HG03025 (cell line): ENCODE measurements around the gene AP1M2.
"Not testable (repeated sequence)": the region's sequence is repeated elsewhere in the genome, so short reads cannot be mapped to it uniquely, and the experiment has no call there.

ENCODE experiments used
- ATAC-seq: cut with Tn5 transposase; IDR thresholded peaks from one replicate; pipeline ENCODE4 v1.9.1; 2021; ENCODE audit warnings: mild to moderate bottlenecking, moderate library complexity; ENCODE audit not compliant: unreplicated experiment, low FRiP score

Gene AP1M2

DNA sequence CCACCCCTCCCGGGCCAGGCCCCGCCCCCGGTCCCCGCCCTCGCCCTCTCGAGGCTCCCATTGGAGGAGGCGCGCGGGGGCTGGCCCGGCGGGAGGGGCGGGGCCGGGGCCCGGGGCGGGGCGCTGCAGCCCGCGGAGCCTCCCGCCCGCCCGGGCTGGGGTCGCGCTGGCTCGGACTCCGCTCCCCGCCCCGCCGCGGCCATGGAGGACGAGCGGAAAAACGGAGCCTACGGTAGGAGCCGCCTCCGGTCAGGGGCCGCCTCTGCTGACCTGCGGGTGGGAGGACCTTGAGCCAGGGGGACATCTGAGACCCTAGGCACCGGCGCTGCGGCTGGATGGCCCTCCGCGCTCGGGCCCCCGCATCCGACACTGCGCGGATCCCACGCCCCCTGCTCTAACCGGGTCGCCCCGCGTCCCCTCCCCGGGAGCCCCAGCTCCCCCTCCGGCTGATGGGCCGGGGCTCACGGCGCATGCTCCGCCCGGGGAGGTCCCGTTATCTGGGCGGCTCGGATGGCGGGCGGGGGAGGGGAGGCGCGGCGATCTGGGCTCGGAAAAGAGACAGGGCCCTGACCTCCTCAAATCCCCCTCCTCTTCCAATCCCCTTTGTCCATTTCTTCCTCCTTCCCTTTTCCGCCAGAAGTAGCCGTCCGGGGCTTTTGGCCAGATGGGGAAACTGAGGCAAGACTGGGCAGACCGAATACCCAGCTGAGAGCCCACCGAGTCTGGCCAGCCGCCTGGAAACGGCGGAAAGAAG, 15.4 kb upstream of the AP1M2 start:
- ATAC-seq: peak; percentile 48

DNA sequence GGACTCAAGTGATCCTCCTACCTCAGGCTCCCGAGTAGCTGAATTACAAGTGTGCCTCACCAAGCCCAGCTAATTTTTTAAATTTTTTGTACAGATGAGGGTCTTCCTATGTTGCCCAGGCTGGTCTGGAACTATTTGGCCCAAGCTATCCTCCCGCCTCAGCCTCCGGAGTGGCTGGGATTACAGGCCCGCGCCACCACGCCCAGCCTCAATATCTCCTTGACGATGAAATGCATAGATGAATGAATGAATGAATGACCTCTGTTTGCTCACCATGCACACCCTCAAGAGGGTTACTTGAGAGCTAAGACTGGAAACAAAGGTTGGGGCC, 14.9 kb upstream of the AP1M2 start:
- ATAC-seq: no peak

DNA sequence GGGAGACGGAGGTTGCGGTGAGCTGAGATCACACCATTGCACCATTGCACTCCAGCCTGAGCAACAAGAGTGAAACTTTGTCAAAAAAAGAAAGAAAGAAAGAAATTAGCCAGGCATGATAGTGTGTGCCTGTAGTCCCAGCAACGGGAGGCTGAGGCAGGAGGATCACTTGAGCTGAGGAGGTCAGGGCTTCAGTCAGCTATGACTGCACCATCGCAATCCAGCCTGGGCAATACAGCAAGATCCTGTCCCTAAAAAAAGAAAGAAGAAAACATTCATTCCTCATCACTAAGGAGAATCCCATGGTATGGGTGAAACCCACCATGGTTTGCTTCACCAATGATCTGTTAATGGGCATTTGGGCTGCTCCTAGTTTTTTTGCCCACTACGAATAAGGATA, 13.0 kb upstream of the AP1M2 start:
- no peak for ATAC-seq

DNA sequence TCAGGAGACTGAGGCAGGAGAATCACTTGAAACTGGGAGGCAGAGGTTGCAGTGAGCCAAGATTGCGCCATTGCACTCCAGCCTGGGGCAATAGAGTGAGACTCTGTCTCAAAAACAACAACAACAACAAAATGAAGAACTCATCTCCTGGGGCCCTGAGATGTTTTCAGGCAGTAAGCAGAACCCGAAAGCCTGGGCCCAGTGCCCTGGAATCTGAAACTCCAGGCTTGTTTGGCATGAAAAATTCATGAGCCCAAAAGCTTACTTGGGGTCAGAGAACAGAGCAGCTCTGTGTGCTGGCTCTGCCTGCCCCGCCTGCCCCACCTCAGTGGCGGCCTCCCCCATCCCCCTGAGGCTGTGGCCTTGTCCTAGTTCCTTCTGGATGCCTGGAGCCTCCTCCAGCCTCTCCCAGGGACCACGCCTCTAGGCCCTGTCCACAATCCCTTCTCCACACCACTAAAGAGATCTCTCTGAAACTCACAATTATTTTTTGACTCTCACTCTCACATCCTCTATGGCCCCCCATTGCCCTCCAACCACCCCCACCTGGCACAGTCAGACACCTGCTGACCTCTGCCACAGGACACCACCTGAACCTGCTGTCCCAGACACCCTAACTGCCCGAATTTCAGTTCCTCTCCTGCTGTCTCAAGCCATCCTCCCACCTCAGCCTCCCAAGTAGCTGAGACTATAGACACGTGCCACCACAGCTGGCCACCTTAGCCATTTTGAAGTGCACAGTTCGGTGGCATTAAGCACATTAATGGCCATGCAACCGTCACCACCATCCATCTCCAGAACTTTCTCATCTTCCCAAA, 6.9 kb upstream of the AP1M2 start:
- no peak for ATAC-seq

DNA sequence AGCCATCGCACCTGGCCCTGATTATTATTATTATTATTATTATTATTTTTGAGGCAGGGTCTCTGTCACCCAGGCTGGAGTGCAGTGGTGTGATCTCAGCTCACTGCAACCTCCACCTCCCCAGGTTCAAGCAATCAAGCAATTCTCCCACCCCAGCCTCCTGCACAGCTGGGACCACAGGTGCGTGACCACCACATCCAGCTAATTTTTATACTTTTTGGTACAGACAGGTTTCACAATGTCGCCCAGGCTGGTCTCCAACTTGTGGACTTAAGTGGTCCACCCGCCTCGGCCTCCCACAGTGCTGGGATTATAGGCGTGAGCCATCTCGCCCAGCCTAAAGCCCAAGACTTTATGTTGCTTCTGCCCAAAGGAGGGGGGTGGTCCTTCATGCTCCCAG, 6.0 kb upstream of the AP1M2 start:
- ATAC-seq: no peak

DNA sequence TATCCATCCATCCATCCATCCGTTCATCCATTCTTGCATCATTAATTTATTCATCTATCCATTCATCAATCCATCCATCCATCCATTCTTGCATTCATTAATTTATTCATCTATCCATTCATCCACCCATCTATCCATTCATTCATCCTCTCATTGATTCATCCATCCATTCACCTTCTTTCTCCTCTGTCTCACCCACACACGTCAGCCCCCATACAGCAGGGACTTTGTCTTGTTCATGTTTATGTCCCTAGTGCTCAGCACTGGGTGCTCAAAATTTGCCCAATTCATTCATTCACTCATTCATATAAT, 683 bp upstream of the AP1M2 start:
- ATAC-seq: no peak

DNA sequence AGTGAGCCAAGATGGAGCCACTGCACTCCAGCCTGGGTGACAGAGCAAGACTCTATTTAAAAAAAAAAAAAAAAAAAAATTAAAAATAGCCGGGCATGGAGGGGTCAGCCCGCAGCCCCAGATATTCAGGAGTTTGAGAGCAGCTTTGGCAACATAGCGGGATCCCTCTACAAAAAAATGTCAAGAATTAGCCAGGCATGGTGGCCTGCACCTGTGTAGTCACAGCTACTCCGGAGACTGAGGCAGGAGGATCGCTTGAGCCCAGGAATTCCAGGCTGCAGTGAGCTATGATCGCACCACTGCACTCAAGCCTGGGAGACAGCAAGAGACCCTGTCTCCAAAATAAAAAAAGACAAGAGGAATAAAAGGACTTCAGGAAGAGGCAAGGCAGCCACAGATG, 716 bp downstream of the AP1M2 start:
- ATAC-seq: no peak

DNA sequence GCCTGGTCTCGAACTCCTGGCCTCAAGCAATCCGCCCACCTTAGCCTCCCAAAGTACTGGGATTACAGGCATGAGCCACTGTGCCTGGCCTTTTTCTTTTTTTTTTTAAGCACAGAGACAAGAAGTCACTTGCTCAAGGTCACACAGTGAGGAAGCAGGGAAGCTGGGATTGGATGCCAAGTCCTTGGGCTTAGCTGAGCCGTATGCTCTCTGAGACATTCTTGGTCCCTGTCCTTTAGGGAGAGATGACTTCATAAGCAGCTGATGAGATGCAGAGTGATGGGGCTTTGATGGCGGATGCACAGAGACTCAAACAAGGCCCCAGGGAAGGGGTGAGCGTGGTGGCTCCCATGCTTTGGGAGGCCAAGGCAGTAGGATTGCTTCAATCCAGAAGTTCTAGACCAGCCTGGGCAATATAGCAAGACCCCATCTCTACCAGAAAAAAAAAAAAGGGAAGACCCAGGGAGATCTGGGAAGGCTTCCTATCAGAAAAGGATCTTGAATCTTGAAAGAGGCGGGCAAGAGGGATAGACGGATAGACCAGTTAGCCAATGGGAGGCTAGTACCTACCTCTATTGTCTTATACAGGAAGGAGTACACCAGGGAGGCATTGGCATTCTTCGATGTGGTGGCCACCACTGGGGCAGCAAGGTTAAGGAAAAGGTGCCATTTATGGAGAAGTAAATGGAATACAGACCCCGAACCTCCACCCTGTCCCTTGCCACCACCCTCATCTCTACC, 3.9 kb downstream of the AP1M2 start:
- no peak for ATAC-seq

DNA sequence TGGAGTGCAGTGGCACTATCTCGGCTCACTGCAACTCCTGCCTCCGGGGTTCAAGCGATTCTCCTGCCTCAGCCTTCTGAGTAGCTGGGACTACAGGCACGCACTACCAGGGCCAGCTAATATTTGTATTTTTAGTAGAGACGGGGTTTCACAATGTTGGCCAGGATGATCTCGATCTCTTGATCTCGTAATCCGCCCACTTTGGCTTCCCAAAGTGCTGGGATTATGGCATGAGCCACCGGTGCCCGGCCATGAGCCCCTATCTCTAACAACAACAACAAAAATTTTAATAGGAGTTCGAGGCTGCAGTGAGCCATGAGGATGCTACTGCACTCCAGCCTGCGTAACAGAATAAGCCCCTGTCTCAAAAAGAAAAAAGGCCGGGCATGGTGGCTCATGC, 5.0 kb downstream of the AP1M2 start:
- no peak for ATAC-seq

DNA sequence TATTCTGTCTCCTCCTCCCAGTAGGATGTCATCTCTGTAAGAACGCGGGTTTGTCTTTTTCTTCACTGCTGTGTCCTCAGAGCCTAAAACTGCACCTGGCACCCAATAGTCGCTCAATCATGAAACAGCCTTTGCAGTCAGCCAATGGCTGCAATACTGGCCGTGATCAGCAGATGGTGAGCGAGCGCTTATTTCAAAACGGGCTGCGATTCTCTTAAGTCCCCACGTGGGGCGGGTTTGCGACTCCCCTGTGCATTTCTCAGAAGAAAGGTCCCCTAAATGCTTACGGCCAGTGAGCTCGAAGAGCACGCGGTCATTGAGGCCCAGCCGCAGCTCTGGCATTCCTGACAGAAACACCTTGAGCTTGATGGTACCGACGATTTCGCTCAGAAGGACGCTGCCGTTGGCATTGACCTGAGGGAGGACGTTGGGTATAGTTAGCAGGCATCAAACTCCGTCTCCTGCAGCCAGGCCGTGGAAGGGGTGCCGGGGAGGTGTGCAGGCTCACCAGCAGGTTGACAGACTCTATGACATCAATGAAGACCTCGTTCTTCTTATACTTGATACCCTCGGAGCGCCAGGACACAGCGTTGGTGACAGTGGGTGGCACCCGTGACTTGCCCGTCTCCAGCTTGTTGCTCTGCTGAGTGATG, 6.0 kb downstream of the AP1M2 start:
- ATAC-seq: no peak

DNA sequence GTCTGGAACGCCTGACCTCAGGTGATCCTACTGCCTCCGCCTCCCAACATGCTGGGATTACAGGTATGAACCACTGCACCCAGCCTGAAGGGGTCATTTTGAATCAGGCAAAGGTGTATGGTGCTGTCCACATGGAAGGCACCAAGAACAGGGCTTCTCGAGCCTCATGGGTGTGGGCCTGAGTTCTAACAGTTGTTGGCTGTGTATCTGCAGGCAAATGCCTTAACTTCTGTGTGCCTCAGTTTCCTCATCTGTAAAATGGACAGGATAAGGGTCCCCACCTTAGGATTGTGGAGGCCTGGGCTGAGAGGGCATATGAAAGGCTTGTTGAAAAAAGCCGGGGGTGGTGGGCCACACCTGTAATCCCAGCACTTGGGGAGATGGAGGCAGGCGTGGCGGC, 9.2 kb downstream of the AP1M2 start:
- no peak for ATAC-seq

DNA sequence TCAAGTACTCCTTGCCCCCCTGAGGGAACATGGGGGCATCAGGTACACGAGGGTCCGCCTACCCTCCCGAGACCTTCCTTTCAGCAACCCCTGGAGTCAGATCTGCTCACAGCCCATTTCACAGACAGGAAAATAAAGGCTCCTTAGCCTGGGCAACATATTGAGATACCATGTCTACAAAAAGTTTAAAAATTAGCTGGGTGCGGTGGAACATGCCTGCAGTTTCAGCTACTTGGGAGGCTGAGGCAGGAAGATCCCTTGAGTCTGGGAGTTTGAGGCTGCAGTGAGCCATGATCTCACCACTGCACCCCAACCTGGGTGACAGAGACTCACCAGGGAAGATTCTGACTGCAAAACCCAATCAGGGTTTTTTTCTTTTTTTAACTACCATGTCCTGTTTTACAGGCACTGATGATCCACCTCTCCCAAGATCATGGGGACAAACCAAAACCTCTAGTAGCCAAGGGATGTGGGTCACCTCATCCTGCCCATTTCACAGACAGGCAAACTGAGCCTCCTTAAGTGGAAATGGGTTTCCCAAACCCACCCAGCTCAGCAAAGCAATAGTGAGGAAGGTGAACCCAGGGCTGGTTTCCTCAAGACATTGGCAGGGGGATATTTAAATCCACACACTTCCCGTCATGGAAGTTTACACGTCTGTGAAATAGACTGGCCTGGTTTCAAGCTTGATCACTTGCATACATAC, 11.9 kb downstream of the AP1M2 start:
- ATAC-seq: no peak

DNA sequence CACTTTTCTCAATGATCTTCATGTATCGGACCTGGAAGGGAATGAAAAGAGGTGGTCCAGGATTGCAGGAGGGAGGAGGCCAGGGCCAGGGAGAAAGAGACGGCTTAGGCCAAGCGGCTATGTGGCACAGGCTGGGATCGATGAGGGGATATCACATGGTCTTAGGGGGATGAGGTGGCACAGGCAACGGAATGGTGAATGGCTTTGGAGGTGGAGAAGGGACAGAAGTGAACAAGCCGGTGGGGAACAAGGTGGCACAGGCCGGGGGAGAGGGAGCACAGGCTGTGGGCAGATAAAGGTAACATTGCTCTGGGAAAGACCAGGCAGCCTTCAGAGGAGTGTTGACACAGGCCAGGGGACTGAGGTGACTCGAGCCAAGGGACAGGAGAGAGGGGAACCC, 12.7 kb downstream of the AP1M2 start:
- no peak for ATAC-seq

DNA sequence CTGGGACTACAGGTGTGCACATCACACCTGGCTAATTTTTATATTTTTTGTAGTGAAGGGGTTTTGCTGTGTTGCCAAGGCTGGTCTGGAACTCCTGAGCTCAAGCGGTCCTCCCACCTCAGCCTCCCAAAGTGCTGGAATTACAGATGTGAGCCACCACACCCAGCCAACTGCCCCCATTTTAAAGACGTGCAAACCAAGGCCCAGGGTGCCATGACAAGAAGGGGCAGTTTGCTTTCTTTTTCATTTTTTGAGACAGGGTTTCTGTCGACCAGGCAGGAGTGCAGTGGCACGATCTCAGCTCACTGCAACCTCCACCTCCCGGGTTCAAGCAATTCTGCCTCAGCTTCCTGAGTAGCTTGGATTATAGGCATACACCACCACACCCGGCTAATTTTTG, 13.3 kb downstream of the AP1M2 start:
- not testable (repeated sequence) for ATAC-seq

DNA sequence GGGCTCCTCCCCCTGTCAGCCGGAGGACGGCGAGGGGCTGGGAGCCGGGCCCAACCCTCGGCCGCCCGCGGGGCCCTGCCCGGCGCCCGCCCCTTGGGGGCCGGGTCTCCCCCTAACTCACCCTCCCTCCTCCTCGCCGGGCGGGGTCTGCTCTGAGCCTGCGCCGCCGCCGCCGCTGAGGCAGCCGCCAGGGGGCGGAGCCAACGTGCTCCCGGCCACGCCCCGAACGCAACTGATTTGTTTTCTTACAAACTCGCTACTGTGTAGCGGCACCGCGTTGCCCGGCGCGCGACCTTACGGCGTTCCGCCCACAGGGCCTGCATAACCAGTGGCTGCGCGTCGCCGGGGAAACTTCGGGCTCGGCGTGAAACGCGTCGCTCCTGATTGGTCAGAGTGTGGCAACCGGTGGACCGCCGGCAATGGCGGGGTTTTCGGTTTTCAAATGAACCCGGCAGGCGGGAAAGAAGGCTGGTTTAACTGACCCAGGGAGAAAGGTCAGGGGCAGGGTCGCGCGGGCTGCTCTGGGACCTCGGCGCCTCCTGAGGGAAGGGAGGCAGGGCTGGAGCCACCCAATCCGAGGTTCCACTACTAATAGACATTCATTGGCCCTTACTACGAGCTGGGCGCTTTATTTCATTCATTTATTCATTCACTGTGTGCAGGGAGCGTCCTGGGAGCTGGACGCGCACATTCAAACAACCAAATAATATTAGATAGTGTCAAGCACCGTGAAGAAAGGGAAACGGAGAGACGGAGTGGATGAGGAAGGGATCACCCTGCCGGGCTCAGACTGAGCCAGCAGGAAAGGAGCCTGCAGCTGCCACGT, 18.1 kb downstream of the AP1M2 start, which contains the start of gene CDKN2D:
Gene CDKN2D (minus strand): TSS at position 154 of the 826 bp plus-strand sequence. CDS start 326 bp downstream, outside the sequence.
- peak; percentile 61 for ATAC-seq

DNA sequence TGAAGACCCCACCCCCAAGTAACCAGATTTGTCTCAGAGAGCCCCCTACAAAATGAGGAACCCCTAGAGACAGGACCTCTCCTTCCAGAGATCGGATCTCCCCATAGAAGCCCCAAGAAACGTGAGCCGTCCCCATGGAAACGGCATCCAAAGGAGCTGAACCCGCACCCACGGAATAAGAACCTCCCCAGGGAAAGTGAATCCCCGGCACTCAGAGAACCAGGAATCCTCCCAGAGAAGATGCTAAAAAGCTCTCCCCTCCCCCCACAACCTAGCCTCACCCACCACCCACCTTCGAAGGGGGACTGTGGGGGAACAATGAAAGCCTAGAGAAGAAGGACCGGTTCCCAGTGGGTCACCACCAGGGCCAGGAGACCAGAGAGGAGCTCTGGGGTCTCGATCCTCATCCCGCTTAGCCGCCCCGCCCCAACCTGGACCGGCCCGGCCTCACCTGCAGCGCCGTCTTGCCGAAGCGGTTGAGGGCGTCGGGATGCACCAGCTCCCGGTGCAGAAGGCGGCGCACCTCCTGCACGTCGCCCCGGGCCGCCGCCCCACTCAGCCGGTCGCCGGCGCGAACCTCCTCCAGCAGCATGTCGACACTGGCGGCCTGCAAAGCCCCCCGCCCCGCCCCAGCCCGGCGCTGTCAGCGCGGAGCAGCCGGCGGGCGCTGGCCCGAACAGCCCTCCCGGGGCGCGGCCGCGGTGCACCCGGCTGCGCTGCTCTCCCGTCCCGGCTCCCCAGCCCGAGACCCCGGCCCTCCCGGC, 18.9 kb downstream of the AP1M2 start:
- peak; percentile 1 for ATAC-seq

DNA sequence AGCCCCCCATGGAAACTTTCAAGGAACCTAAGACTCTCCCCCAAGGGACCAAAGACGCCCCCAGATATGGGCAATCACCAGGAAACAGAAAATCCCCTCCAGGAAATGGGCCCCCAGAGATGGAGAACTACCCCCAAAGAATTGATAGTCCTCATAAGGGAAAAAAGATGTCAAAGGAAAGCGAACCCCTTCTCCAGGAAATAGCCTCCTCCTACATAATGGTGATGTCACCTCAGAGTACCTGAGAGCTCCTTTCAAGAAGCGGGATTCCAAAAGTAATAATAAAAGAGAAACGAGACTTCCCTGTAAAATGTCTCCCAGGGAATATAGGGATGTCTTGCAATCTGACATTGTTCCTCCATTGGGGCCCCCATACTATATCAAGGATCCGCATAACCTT, 19.5 kb downstream of the AP1M2 start:
- ATAC-seq: no peak

DNA sequence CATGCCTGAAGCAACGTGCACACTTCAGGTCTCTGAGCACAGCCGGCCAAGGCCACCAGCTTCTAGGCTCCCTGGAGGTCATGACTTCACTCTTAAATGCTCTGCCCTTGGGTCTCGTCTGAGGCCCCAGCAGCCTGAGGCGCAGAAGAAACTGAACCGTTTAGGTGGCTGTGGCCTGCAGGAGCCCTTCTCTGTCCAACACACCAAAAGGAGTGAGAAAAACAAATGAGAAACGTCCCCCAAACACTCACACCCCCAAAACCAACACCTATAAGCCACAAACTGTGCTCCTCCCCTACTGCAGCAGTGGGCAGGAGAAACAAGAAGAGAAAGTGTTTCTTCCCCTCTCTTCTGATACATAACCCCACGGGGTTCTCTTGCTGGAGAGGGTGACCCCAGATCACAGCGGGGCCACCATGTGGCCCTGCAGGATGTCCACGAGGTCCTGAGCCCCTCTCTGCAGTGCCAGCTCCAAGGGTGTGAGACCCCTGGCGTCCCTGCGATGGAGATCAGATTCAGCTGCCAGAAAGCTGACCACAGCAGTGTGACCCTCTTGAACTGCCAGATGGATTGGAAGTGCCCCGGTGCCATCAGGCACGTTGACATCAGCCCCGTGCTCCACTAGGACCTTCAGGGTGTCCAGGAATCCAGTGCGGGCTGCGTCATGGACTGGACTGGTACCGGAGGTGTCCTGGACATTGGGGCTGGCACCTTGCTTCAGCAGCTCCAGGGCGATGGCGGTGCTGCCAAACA, 20.3 kb downstream of the AP1M2 start:
- ATAC-seq: no peak
